Urinary bladder (tissue), 4 donors: Measurements from ENCODE around the gene GRIK3. TPM values are rescaled to one million over a fixed set of nuclear protein-coding genes. Genes with fewer than 3 reads are reported as not detected.

Experiments used
- DNase-seq: peaks from one replicate; pipeline ENCODE4 v3.0.0-alpha.2; 2015; ENCODE audit errors: extremely low spot score
- H3K27ac ChIP-seq: one replicate; pipeline ENCODE4 v1.5.1; 2013; ENCODE audit warnings: low read depth, mild to moderate bottlenecking, moderate library complexity
- H3K36me3 ChIP-seq: one replicate; pipeline ENCODE4 v1.6.1; 2013; ENCODE audit warnings: mild to moderate bottlenecking, moderate library complexity; ENCODE audit not compliant: insufficient read depth
- H3K4me1 ChIP-seq: one replicate; pipeline ENCODE4 v1.6.1; 2013; ENCODE audit warnings: mild to moderate bottlenecking, moderate library complexity; ENCODE audit not compliant: insufficient read depth
- H3K4me3 ChIP-seq: one replicate; pipeline ENCODE4 v1.5.1; 2013; ENCODE audit warnings: low read depth, low read length
- WGBS: extraction: QIAGEN DNeasy Blood & Tissue Kit; methylation state at CpG from one replicate; pipeline ENCODE4 v1.1.7; 2013; 5-methylcytosine and 5-hydroxymethylcytosine counted together
- polyA plus RNA-seq: library from polyadenylated mRNA; stranded (reverse); fragments of 200-250 nt; gene quantifications from one replicate; pipeline ENCODE4 v1.2.3, GENCODE V29; 2013
- total RNA-seq: library from RNA; depleted of rRNA; stranded (reverse); fragments of >200 nt; gene quantifications from one replicate; pipeline ENCODE4 v1.2.3, GENCODE V29; 2014
- donor health status: healthy with polysubstance abuse.
- donor health status: healthy.

The GRIK3 gene
- total and polyA plus RNA-seq, 2 donors = 1.7 to 4.1 TPM

DNA sequence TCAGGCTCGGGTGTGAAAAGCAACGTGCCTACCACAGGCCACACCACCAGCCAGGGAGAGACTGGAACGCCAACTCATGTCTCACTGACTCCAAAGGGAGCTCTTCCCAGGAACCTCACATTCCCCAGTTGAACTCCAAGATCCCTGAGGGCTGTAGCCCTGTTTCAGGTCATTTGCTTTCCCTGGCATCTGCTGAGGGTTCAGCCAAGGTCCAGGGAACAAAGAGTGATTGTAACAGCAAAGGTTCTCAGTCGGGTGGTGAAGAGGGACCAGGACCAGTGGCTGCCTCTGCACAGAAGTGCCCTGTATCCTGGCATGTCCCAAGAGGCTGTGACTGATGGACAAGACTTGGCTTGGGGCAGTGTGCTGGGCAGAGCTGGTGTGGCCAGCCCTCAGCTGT, 42.8 kb downstream of the GRIK3 start:
- WGBS = 67% methylated on average over 4 of the region's 4 CpGs
- H3K4me3 ChIP-seq = no peak overlapping the region
- no peaks in the 10 kb centered on the region for H3K4me1 ChIP-seq
- no peak overlapping the region for H3K27ac ChIP-seq
- no peaks in the 10 kb centered on the region for H3K36me3 ChIP-seq
- DNase-seq = no peak

DNA sequence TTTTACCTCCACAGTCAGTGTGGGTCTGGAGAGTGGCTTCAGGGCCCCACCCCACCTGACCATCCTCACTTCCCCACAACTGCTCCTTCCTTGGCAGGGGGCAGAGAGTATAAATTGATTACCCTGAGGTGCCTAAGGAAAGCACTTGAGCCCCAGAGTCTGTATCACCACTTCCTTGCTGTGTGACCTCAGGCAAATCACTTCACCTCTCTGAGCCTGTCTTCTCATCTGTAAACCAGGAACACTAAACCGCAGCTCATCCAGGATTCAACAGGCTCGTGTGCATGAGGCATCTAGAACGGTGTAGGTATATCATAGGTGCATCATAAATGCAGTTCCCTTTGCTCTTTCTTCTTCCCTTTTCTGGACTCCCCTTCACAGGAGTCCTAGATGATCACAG, 43.4 kb downstream of the GRIK3 start:
- DNase-seq = no peak
- Histone ChIP-seq H3K27ac (no peak overlapping the region), H3K4me1 (no peaks in the 10 kb centered on the region), H3K36me3 (no peaks in the 10 kb centered on the region), H3K4me3 (no peak overlapping the region)
- WGBS = 85% methylated on average over 3 of the region's 3 CpGs

DNA sequence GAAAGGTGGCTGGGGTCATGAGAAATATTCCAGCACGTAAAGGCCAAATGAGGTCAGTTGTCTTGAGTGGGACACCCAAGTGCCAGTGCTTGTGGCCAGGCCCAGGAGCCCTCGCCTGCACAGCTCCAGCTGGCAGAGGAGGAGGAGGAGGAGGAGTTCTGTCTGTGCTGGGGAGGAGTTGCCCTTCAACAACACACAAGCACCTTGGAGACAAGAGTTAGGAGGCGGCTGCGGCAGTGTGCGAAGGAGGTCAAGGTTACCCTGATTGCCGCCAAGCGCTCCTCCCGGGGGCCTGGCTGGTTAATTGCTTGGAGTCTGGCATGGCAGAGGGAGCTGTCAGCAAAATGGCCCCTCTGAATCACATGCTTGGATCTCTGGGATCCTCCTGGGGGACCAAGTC, 45.1 kb downstream of the GRIK3 start:
- no peaks in the 10 kb centered on the region for H3K36me3 ChIP-seq
- WGBS = 50% methylated on average over 8 of the region's 8 CpGs
- DNase-seq = no peak
- H3K27ac ChIP-seq = no peak overlapping the region
- no peaks in the 10 kb centered on the region for H3K4me1 ChIP-seq
- no peak overlapping the region for H3K4me3 ChIP-seq

DNA sequence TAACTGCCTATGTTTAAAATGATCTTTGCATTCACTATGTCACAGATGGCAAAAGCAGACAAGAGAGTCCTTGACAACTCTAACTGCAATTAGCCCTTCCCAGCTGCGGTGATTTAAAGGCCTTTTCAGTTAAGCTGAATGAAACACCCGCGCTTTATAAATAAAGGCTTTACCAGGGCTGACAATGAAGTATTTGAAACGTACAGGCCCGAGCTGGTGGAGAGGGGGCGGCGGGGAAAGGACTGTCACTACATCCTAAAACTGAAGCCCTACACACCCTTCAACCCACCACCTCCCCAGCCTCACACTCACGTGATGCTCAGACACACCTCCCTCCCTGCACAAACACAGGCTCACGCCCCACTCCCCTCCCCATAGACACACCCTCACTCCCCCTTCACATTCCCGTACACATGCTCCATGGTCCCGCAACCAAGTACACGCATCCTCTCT, 45.5 kb downstream of the GRIK3 start:
- WGBS = 44% methylated on average over 12 of the region's 12 CpGs
- Histone ChIP-seq H3K4me3 (no peak overlapping the region), H3K27ac (no peak overlapping the region), H3K4me1 (no peaks in the 10 kb centered on the region), H3K36me3 (no peaks in the 10 kb centered on the region)
- DNase-seq = no peak

DNA sequence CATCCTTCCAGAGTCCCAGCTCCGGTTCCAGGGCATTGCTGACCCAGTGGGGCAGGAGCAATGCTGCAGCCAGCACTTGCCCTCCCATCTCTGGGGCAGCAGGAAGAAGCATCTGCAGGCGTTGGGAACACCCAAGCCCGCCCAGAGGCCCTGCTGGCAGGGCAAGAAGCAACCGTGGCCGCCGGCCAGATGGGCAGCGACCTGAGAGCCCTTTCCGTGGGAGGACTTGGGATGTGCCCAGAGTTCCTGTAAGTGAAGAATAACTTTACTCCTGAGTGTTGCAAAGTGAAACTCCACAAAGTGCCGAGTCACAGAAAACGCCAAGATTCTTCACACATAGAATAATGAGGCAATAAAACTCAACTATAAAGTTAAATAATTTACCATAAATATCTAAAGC, 46.0 kb downstream of the GRIK3 start:
- DNase-seq = no peak
- 54% methylated on average over 10 of the region's 10 CpGs for WGBS
- Histone ChIP-seq H3K27ac (no peak overlapping the region), H3K36me3 (no peaks in the 10 kb centered on the region), H3K4me1 (no peaks in the 10 kb centered on the region), H3K4me3 (no peak overlapping the region)

DNA sequence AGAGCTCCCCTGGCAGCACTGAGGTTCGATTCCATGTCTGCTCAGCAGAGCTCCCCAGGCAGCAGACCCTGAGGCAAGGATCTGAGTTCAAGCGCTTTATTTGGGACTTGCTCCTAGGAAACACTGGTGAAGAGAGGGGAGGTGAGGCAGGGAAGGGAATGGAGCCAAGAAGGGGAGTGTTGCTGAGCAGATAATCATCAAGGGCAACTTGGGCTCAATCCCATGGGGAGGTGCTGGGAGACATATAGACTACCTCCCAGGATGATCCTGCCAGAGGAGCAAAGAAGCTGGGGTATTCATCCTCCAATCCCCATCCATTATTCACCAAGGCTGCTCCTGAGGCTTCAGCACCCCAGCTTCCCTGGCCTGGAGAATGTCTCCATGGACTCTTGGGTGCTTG, 47.0 kb downstream of the GRIK3 start:
- no peaks in the 10 kb centered on the region for H3K36me3 ChIP-seq
- no peak overlapping the region for H3K4me3 ChIP-seq
- no peak for DNase-seq
- no peaks in the 10 kb centered on the region for H3K4me1 ChIP-seq
- H3K27ac ChIP-seq = no peak overlapping the region
- 73% methylated on average over 2 of the region's 2 CpGs for WGBS

DNA sequence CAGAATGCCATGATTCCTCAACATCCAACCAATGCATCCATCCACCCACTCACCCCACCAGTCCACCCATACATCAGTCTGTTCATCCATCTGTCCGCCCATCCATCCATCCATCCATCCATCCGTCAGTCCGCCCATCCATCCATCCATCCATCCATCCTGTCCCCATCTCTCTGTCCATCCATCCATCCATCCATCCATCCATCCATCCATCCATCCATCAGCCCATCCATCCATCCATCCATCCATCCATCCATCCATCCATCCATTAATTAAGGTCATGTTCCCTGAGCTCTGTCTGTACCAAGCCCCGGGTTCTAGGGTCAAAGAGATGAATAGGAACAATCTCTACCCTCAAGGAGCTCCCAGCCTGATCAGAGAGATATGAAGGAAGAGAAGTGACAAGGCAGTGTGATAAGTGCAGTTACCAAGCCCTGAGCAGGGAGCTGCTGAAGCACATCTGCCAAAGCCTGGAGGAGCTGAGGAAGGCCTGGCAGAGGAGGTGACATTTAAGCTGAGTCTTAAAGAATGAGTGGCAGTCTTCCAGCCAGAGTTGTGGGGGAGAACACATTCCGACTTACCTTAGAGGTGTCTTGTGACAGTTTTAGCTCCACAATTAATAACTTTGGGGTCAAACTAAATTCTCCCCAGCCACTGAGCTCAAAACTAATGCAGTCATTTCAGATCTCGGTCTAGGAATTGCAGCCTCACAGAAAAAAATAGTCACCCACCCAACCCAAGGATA, 47.9 kb downstream of the GRIK3 start:
- Histone ChIP-seq H3K4me1 (no peaks in the 10 kb centered on the region), H3K27ac (no peak overlapping the region), H3K36me3 (no peaks in the 10 kb centered on the region), H3K4me3 (no peak overlapping the region)
- WGBS = 83% methylated on average over 6 of the region's 6 CpGs
- DNase-seq = no peak

DNA sequence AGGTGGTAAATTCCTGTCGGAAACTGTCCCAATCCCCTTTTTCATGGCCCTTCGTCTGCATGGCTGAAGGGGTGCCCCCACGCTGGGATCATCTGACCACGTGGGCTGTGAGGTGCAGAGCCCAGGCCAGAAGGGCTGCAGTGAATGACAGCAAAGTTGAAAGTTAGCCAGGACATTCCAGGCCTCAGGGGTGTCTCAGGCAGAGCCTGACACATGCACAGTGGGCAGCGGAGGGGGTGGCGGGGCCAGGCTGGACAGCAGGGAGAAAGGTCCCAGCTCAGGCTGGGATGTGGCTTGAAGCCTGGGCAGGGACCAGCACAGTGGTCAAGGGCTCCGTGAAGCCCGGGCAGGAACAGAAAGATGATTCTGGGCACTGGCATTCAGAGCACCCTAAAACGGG, 49.6 kb downstream of the GRIK3 start:
- no peaks in the 10 kb centered on the region for H3K4me1 ChIP-seq
- DNase-seq = no peak
- 64% methylated on average over 9 of the region's 9 CpGs for WGBS
- no peak overlapping the region for H3K27ac ChIP-seq
- H3K36me3 ChIP-seq = no peaks in the 10 kb centered on the region
- no peak overlapping the region for H3K4me3 ChIP-seq

DNA sequence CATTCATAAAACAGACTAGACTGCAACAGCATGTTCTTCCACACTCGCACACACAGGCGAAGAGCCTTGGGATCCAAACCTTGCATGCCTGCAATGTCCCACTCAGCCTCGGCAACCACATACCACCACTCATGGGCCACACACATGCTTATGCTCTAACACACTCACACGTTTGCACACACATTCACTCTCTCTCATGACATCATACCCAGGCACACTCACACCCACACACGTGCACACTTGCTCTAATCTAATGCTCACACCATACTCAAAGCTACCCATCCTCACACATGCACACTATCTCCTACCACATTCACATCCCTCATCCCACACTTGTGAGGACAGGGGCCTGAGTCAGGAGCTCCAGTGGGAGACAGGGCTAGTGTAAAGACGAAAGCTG, 50.3 kb downstream of the GRIK3 start:
- H3K4me3 ChIP-seq = no peak overlapping the region
- 64% methylated on average over 6 of the region's 6 CpGs for WGBS
- no peaks in the 10 kb centered on the region for H3K36me3 ChIP-seq
- H3K27ac ChIP-seq = no peak overlapping the region
- no peaks in the 10 kb centered on the region for H3K4me1 ChIP-seq
- no peak for DNase-seq

DNA sequence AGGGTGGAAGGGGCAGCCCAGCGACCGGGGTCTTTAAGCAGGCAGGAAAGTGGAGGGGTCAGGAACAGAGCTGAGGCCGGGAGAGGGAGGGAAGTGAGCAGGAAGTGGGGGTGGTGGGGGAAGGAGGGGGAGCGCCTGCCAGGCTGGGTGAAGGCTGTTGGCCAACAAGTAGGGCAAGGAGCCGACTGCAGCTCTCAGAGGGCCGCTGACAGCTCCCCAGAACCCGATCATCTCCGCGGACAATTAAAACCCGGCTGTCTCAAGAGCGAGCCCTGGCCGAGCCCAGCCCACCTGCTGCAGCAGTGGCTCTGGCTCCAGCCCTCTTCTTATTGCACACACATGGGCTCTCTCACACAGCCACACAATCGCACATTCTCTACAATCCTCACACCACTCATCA, 51.6 kb downstream of the GRIK3 start:
- Histone ChIP-seq H3K4me3 (no peak overlapping the region), H3K4me1 (no peaks in the 10 kb centered on the region), H3K27ac (no peak overlapping the region), H3K36me3 (no peaks in the 10 kb centered on the region)
- DNase-seq = no peak
- WGBS = 10% methylated on average over 13 of the region's 13 CpGs

DNA sequence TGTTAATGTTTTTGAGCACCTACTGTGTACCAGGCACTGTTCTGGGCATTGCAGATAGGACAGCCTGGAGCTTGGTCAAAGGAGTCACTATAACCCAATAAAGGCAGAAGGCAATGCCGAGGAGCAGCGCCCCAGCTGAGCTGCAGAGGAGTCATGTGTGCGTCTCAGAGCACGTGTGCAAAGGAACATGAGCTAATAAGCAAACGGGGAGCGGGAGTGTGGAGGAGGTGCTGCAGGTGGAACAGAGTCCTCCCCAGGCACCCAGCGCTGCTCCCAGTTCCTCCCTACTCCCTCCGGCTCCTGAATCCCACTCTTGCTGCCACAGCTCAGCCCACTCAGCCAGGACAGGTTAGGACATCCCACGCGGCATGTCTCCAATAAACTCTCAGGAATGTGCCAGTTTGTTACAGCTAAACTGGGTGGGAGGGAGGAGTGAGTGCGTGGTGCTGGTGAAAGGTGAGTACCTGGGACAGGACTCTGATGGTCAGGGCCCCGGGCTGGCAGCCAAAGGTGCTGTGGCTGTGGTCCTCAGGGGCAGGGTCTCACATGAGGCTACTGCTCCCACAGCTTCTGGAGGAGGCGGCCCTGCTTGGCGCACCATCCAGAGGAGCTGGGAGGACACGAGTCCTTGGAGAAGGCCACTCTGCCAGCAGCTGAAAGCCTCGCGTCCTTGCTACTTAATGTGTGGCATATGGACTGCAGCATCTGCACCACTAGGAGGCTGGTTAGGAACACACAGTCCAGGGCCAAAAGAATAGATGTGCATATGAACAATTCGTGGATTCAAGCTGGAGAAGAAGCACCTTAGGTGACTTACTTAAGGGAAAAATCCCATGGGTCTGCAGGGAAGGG, 52.3 kb downstream of the GRIK3 start:
- no peak for DNase-seq
- Histone ChIP-seq H3K4me3 (no peak overlapping the region), H3K4me1 (no peaks in the 10 kb centered on the region), H3K27ac (no peak overlapping the region), H3K36me3 (no peaks in the 10 kb centered on the region)
- WGBS = 58% methylated on average over 18 of the region's 18 CpGs

DNA sequence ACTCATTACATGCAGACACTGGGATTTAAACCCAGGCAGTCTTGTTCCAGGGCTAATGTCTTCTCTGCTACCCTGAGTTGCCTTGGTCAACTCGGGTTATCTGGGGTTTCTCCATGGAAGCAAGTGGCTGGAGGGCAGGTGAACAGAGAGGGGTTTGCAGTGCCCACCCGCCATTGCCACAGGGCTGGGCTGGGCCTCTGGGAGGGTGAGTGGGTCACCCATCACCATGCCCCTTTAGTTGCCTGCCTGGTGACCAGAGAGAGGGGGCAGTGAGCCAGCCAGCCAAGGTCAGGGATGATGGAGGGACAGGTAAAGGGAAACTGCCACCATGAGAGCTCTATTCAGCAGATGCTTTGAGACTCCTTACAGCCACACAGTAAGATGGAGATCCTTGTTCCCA, 53.2 kb downstream of the GRIK3 start:
- DNase-seq = no peak
- Histone ChIP-seq H3K36me3 (no peaks in the 10 kb centered on the region), H3K4me3 (no peak overlapping the region), H3K4me1 (no peaks in the 10 kb centered on the region), H3K27ac (no peak overlapping the region)
- 81% methylated on average over 2 of the region's 2 CpGs for WGBS

DNA sequence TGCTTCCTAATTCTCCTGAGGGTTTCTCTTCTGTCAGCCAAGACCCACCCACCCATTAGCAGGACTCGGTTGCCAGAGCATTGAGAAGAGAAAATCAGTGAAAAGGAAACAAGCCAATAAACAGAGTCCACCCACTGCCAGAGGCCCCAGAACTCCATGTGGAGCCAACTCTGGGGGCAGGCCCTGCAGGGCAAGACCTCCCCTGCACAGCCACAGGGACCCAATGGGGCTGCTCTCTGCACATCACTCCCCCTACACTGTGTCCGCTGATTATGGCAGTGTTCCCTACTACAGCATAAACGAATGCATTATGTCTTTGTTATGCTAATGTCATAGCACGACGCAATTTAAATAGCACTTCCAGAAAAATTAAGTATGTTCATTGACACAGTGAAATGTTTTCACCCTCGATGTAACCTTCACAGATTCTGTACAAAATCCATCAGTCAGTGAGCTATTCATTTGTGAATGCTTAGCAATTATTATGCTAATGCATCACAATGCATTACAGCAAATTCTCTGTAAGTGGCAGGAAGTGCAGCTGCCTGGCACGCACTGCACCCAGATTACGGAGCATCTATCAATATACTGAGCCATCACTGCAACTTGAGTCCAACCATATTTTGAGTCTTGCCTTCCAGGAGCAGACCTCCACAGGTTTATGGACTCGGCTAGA, 56.4 kb downstream of the GRIK3 start:
- no peaks in the 10 kb centered on the region for H3K36me3 ChIP-seq
- H3K27ac ChIP-seq = no peak overlapping the region
- no peaks in the 10 kb centered on the region for H3K4me1 ChIP-seq
- 75% methylated on average over 9 of the region's 9 CpGs for WGBS
- DNase-seq = no peak
- no peak overlapping the region for H3K4me3 ChIP-seq

DNA sequence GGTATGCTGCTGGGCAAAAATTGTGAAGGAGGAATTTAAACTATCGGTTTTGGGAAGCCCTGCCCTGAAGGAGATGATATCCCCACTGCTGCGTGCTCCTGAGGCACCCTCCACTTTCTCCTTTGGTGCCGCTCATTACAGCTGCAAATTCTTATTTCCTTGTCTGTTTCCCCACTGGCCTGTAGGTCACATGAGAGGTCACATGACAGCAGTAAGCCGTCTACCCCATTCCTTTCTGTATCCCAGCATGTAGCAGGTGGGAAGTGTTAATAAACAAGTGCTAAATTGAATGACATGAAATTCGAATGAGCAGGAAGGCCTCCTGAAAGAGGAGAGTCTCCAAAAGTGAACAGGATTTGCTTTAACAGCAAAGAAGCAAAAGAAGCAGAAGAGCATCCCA, 58.7 kb downstream of the GRIK3 start:
- Histone ChIP-seq H3K27ac (no peak overlapping the region), H3K36me3 (no peaks in the 10 kb centered on the region), H3K4me1 (no peaks in the 10 kb centered on the region), H3K4me3 (no peak overlapping the region)
- no peak for DNase-seq
- 54% methylated on average over 5 of the region's 5 CpGs for WGBS
